ENCODE data around the gene PSAP. TPM values are rescaled to one million over a fixed set of nuclear protein-coding genes. Genes with fewer than 3 reads are reported as not detected.

Gene PSAP
- total RNA-seq, 4 donors from 2014 or later: 757 to 1,009 (median 906) TPM

GRCh38 chr10:71769279-71769823, 81.7 kb downstream of the PSAP start:
- H3K4me3 ChIP-seq: peak overlapping the region in 2 of 4 donors; percentile 7 to 92
- peaks cover 7 to 93% (median 83%) of the 10 kb centered on the region in 4 donors for H3K4me1 ChIP-seq
- no peak for TF ChIP-seq CTCF (IDR thresholded peaks at IDR 0.05)
- no peak for TF ChIP-seq EP300 (IDR thresholded peaks at IDR 0.05)
- TF ChIP-seq POLR2A (IDR thresholded peaks at IDR 0.05): no peak
- no peak for DNase-seq (ENCODE audit: low spot score in 2 of 2)
- H3K36me3 ChIP-seq: peaks cover 0 to 8% (median 0%) of the 10 kb centered on the region in 3 donors
- H3K9me3 ChIP-seq: no peaks in the 10 kb centered on the region
- H3K27me3 ChIP-seq: no peaks in the 10 kb centered on the region
- H3K27ac ChIP-seq: peak overlapping the region; percentile 88 to 98 (median 97)
- 27 to 29% methylated on average over 5 of the region's 5 CpGs for WGBS, 2 donors

GRCh38 chr10:71767420-71768035, 83.5 kb downstream of the PSAP start:
- H3K27ac ChIP-seq: peak overlapping the region; percentile 88 to 98 (median 97)
- H3K9me3 ChIP-seq: no peaks in the 10 kb centered on the region
- H3K4me3 ChIP-seq: peak overlapping the region in 2 of 4 donors; percentile 16 to 21
- WGBS, 2 donors: 24 to 31% methylated on average over 8 to 9 of the region's 10 CpGs
- DNase-seq (ENCODE audit: low spot score in 2 of 2): peak in 1 of 2 donors; percentile 27
- TF ChIP-seq EP300 (IDR thresholded peaks at IDR 0.05) (no peak), POLR2A (IDR thresholded peaks at IDR 0.05) (no peak), CTCF (IDR thresholded peaks at IDR 0.05) (no peak)
- H3K4me1 ChIP-seq: peaks cover 7 to 100% (median 91%) of the 10 kb centered on the region in 4 donors
- H3K36me3 ChIP-seq: peaks cover 0 to 15% (median 0%) of the 10 kb centered on the region in 3 donors
- no peaks in the 10 kb centered on the region for H3K27me3 ChIP-seq

- peaks cover 7 to 100% (median 89%) of the 10 kb centered on the region in 4 donors for H3K4me1 ChIP-seq
- DNase-seq (ENCODE audit: low spot score in 2 of 2): peak; percentile 71 to 77
Measured at GRCh38 chr10:71766717-71767419, 84.2 kb downstream of the PSAP start.

More at GRCh38 chr10:71766717-71767419, 84.2 kb downstream of the PSAP start:
- peak overlapping the region; percentile 88 to 98 (median 97) for H3K27ac ChIP-seq
- H3K36me3 ChIP-seq: peaks cover 0 to 21% (median 0%) of the 10 kb centered on the region in 3 donors
- no peaks in the 10 kb centered on the region for H3K9me3 ChIP-seq
- WGBS, 2 donors: 11 to 22% methylated on average over 9 to 10 of the region's 10 CpGs
- peak overlapping the region in 2 of 4 donors; percentile 16 to 21 for H3K4me3 ChIP-seq
- no peaks in the 10 kb centered on the region for H3K27me3 ChIP-seq
- peak in 1 of 2 donors; percentile 10 for TF ChIP-seq POLR2A (IDR thresholded peaks at IDR 0.05)
- peak; percentile 64 to 90 for TF ChIP-seq EP300 (IDR thresholded peaks at IDR 0.05)
- peak in 1 of 5 experiments; percentile 12 for TF ChIP-seq CTCF (IDR thresholded peaks at IDR 0.05)

Small RNA genes lying within 50 kb of the gene (small RNA-seq; reads per million reads assigned to genes)
- gene MIR7152 (not detected), gene RNU7-38P (not detected)

Other genes starting within 250 kb of the PSAP start
- gene C10orf105, start 131.5 kb downstream of the PSAP start, total RNA-seq: under 1 TPM; 0.20 to 0.42 (median 0.26) TPM
- 100 to 1,000 TPM; 133 to 227 (median 151) TPM for gene VSIR, start 77.7 kb downstream of the PSAP start, total RNA-seq
- gene CHST3, start 113.1 kb upstream of the PSAP start, total RNA-seq: 10 to 100 TPM; 41.2 to 56.4 (median 47.4) TPM
- 1 to 10 TPM; 2.1 to 9.9 (median 5.0) TPM for gene SPOCK2, start 237.3 kb upstream of the PSAP start, total RNA-seq

All from tibial nerve (tissue), 4 donors.